ENCODE measurements around the gene ZFP36L1.

Gene ZFP36L1

GRCh38 chr14:68792979-68793733 is at the start of gene ZFP36L1:
Gene ZFP36L1, minus strand, starts transcription at chr14:68793067. Its CDS starts 129 bp downstream, at chr14:68792938.
- no peak for TF ChIP-seq ZFX (IDR thresholded peaks at IDR 0.05; ENCODE audit: borderline replicate concordance)
- no peak for TF ChIP-seq CTCF (IDR thresholded peaks at IDR 0.05)
- H3K27ac ChIP-seq: peak within 1 kb of the TSS; percentile 99

- no peak for TF ChIP-seq CTCF (IDR thresholded peaks at IDR 0.05)
- TF ChIP-seq ZFX (IDR thresholded peaks at IDR 0.05; ENCODE audit: borderline replicate concordance): no peak
- no peak overlapping the region for H3K27ac ChIP-seq
Measured at GRCh38 chr14:68842298-68842697, 49.4 kb upstream of the ZFP36L1 start.

GRCh38 chr14:68841016-68841809 is 48.3 kb upstream of the ZFP36L1 start:
- no peak for TF ChIP-seq CTCF (IDR thresholded peaks at IDR 0.05)
- no peak for TF ChIP-seq ZFX (IDR thresholded peaks at IDR 0.05; ENCODE audit: borderline replicate concordance)
- H3K27ac ChIP-seq: no peak overlapping the region

GRCh38 chr14:68840454-68840853 is 47.6 kb upstream of the ZFP36L1 start:
- H3K27ac ChIP-seq: no peak overlapping the region
- TF ChIP-seq ZFX (IDR thresholded peaks at IDR 0.05; ENCODE audit: borderline replicate concordance) (no peak), CTCF (IDR thresholded peaks at IDR 0.05) (no peak)

GRCh38 chr14:68836082-68836481 is 43.2 kb upstream of the ZFP36L1 start:
- TF ChIP-seq CTCF (IDR thresholded peaks at IDR 0.05): no peak
- TF ChIP-seq ZFX (IDR thresholded peaks at IDR 0.05; ENCODE audit: borderline replicate concordance): no peak
- no peak overlapping the region for H3K27ac ChIP-seq

GRCh38 chr14:68834816-68835215 is 41.9 kb upstream of the ZFP36L1 start:
- TF ChIP-seq CTCF (IDR thresholded peaks at IDR 0.05) (no peak), ZFX (IDR thresholded peaks at IDR 0.05; ENCODE audit: borderline replicate concordance) (no peak)
- H3K27ac ChIP-seq: no peak overlapping the region

- TF ChIP-seq CTCF (IDR thresholded peaks at IDR 0.05) (no peak), ZFX (IDR thresholded peaks at IDR 0.05; ENCODE audit: borderline replicate concordance) (no peak)
- no peak overlapping the region for H3K27ac ChIP-seq
Measured at GRCh38 chr14:68828698-68829097, 35.8 kb upstream of the ZFP36L1 start.
